ENCODE measurements around the gene MRPL23. TPM values are rescaled to one million over a fixed set of nuclear protein-coding genes. Genes with fewer than 3 reads are reported as not detected.

MRPL23 gene
- total RNA-seq, 2 donors from 2014 or later = 69.9 to 109 TPM

DNA sequence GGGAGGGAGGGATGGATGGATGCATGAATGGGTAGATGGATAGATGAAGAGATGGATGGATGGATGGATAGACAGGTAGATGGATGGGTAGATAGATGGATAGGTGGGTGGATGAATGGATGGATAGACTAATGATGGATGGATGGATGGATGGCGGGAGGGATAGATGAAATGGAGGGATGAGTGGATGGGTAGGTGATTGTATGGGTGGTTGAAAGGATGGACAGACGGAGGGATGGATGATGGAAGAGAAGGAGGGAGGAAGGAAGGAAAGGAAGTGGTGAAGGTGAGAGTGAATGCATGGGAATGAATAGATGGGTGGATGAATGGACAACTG lies 31.4 kb upstream of the MRPL23 start:
- no peaks in the 10 kb centered on the region for H3K4me1 ChIP-seq (ENCODE audit: control insufficient read depth, insufficient read depth, low read length)
- H3K27me3 Mint-ChIP-seq (ENCODE audit: insufficient read depth) = peaks cover 2% of the 10 kb centered on the region
- peaks cover 5% of the 10 kb centered on the region for H3K9me3 Mint-ChIP-seq
- no peaks in the 10 kb centered on the region for H3K9me3 ChIP-seq (ENCODE audit: control insufficient read depth, low read length)
- H3K27ac Mint-ChIP-seq = no peak overlapping the region
- no peak overlapping the region for H3K9ac ChIP-seq (ENCODE audit: extremely low read depth, low read length, poor library complexity, severe bottlenecking)
- H3K4me1 Mint-ChIP-seq = no peaks in the 10 kb centered on the region
- H3K27me3 ChIP-seq (ENCODE audit: control insufficient read depth, insufficient read depth, low read length, poor library complexity, severe bottlenecking) = no peaks in the 10 kb centered on the region
- 89 to 90% methylated on average over 2 of the region's 2 CpGs for WGBS, 2 experiments (ENCODE audit: insufficient coverage in 1 of 2, insufficient read length in 1 of 2)
- H3K4me3 ChIP-seq (ENCODE audit: low read length) = no peak overlapping the region
- no peak overlapping the region for H3K27ac ChIP-seq (ENCODE audit: low read depth, low read length)
- DNase-seq = no peak
- H3K36me3 Mint-ChIP-seq (ENCODE audit: low read depth) = no peaks in the 10 kb centered on the region
- H3K4me3 Mint-ChIP-seq = no peak overlapping the region
- no peaks in the 10 kb centered on the region for H3K36me3 ChIP-seq (ENCODE audit: control insufficient read depth, insufficient read depth, low read length)
- no peak for TF ChIP-seq CTCF (conservative IDR thresholded peaks at IDR 0.05)

- Mint-ChIP-seq H3K27me3 (ENCODE audit: insufficient read depth) (peaks cover 2% of the 10 kb centered on the region), H3K4me1 (no peaks in the 10 kb centered on the region), H3K27ac (no peak overlapping the region), H3K9me3 (peaks cover 5% of the 10 kb centered on the region), H3K4me3 (no peak overlapping the region), H3K36me3 (ENCODE audit: low read depth) (no peaks in the 10 kb centered on the region)
- no peak overlapping the region for H3K27ac ChIP-seq (ENCODE audit: low read depth, low read length)
- no peaks in the 10 kb centered on the region for H3K9me3 ChIP-seq (ENCODE audit: control insufficient read depth, low read length)
- WGBS, 2 experiments (ENCODE audit: insufficient coverage in 1 of 2, insufficient read length in 1 of 2) = 86 to 96% methylated on average over 5 to 14 of the region's 14 CpGs
- H3K27me3 ChIP-seq (ENCODE audit: control insufficient read depth, insufficient read depth, low read length, poor library complexity, severe bottlenecking) = no peaks in the 10 kb centered on the region
- H3K4me1 ChIP-seq (ENCODE audit: control insufficient read depth, insufficient read depth, low read length) = no peaks in the 10 kb centered on the region
- H3K36me3 ChIP-seq (ENCODE audit: control insufficient read depth, insufficient read depth, low read length) = no peaks in the 10 kb centered on the region
- no peak overlapping the region for H3K9ac ChIP-seq (ENCODE audit: extremely low read depth, low read length, poor library complexity, severe bottlenecking)
- TF ChIP-seq CTCF (conservative IDR thresholded peaks at IDR 0.05) = no peak
- no peak for DNase-seq
- H3K4me3 ChIP-seq (ENCODE audit: low read length) = no peak overlapping the region
These were observed 30.8 kb upstream of the MRPL23 start for GRCh38 chr11:1916132-1916985.

GRCh38 chr11:1916986-1917522 lies 30.1 kb upstream of the MRPL23 start:
- Mint-ChIP-seq H3K36me3 (ENCODE audit: low read depth) (no peaks in the 10 kb centered on the region), H3K27me3 (ENCODE audit: insufficient read depth) (peaks cover 2% of the 10 kb centered on the region), H3K9me3 (peaks cover 5% of the 10 kb centered on the region), H3K4me1 (no peaks in the 10 kb centered on the region), H3K27ac (no peak overlapping the region), H3K4me3 (no peak overlapping the region)
- H3K36me3 ChIP-seq (ENCODE audit: control insufficient read depth, insufficient read depth, low read length) = no peaks in the 10 kb centered on the region
- no peak overlapping the region for H3K27ac ChIP-seq (ENCODE audit: low read depth, low read length)
- H3K4me3 ChIP-seq (ENCODE audit: low read length) = no peak overlapping the region
- DNase-seq = no peak
- H3K27me3 ChIP-seq (ENCODE audit: control insufficient read depth, insufficient read depth, low read length, poor library complexity, severe bottlenecking) = no peaks in the 10 kb centered on the region
- TF ChIP-seq CTCF (conservative IDR thresholded peaks at IDR 0.05) = no peak
- 88 to 93% methylated on average over 3 to 8 of the region's 8 CpGs for WGBS, 2 experiments (ENCODE audit: insufficient coverage in 1 of 2, insufficient read length in 1 of 2)
- H3K9me3 ChIP-seq (ENCODE audit: control insufficient read depth, low read length) = no peaks in the 10 kb centered on the region
- H3K4me1 ChIP-seq (ENCODE audit: control insufficient read depth, insufficient read depth, low read length) = no peaks in the 10 kb centered on the region
- no peak overlapping the region for H3K9ac ChIP-seq (ENCODE audit: extremely low read depth, low read length, poor library complexity, severe bottlenecking)
